ENCODE results near the gene NRG3. TPM values are rescaled to one million over a fixed set of nuclear protein-coding genes. Genes with fewer than 3 reads are reported as not detected.

The NRG3 gene
- total and polyA plus RNA-seq, 12 donors: 0.46 to 3.8 (median 1.3) TPM

DNA sequence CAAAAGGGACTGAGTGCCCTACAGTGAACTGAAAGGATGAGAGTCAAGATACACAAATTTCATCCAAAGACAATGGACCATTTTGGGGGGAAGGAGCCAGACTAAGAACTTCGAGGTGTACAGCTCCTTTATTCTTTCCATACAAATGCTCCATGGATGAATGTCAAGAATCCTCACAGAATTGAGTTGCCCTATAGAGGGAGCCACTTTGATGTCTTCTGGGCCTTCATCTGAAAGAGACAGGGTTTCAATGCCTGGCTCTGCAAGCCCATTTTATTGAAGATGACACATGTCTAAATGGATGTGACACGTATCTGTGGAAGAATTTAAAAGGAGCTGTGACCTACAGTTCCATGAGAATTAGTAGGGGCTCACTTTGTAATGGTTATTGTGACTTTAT lies 32.0 kb upstream of the NRG3 start:
- Histone ChIP-seq H3K27ac (no peak overlapping the region), H3K4me3 (no peak overlapping the region), H3K9me3 (replicated peaks in 1 of 3) (no peaks in the 10 kb centered on the region), H3K27me3 (no peaks in the 10 kb centered on the region), H3K36me3 (replicated peaks in 1 of 2) (no peaks in the 10 kb centered on the region), H3K4me1 (replicated peaks in 1 of 2) (no peaks in the 10 kb centered on the region)
- DNase-seq: no peak
- TF ChIP-seq, protein P1, sequence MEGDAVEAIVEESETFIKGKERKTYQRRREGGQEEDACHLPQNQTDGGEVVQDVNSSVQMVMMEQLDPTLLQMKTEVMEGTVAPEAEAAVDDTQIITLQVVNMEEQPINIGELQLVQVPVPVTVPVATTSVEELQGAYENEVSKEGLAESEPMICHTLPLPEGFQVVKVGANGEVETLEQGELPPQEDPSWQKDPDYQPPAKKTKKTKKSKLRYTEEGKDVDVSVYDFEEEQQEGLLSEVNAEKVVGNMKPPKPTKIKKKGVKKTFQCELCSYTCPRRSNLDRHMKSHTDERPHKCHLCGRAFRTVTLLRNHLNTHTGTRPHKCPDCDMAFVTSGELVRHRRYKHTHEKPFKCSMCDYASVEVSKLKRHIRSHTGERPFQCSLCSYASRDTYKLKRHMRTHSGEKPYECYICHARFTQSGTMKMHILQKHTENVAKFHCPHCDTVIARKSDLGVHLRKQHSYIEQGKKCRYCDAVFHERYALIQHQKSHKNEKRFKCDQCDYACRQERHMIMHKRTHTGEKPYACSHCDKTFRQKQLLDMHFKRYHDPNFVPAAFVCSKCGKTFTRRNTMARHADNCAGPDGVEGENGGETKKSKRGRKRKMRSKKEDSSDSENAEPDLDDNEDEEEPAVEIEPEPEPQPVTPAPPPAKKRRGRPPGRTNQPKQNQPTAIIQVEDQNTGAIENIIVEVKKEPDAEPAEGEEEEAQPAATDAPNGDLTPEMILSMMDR (IDR thresholded peaks at IDR 0.05): no peak
- no peak for TF ChIP-seq POLR2A (IDR thresholded peaks at IDR 0.05)
- intact Hi-C loops (cut with DNase I): no loop called here
- 65 to 84% (median 75%) methylated on average over 2 of the region's 2 CpGs for WGBS, 4 donors

- H3K27ac ChIP-seq: no peak overlapping the region
- no peaks in the 10 kb centered on the region for H3K27me3 ChIP-seq
- H3K4me3 ChIP-seq: no peak overlapping the region
- DNase-seq: no peak
- H3K9me3 ChIP-seq (replicated peaks in 1 of 3): no peaks in the 10 kb centered on the region
- TF ChIP-seq, protein P1 (IDR thresholded peaks at IDR 0.05): no peak
- no peak for TF ChIP-seq POLR2A (IDR thresholded peaks at IDR 0.05)
- H3K36me3 ChIP-seq (replicated peaks in 1 of 2): no peaks in the 10 kb centered on the region
- no peaks in the 10 kb centered on the region for H3K4me1 ChIP-seq (replicated peaks in 1 of 2)
- 76 to 88% (median 87%) methylated on average over 2 of the region's 2 CpGs for WGBS, 4 donors
- intact Hi-C loops (cut with DNase I): no loop called here
Observed at GRCh38 chr10:81847675-81848074, 27.3 kb upstream of the NRG3 start.

DNA sequence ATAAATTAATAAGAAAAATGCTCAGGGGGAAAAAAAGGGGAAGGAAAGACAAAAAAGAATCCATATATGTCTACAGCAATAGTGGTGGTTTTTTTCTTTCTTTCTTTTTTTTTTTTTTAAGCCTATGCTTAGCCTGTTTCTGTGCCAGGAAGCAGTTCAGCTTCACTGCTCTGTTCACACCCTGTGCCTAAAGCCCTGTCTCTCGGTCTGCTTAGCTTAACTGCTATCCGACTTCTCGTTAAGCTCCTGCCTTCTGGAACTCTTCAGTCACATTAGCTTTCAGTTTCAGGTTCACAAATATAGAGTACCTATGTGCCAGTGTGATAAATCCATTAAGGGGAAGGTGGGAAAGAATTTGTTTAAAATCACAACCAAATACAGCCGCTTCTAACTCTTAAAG lies 26.5 kb upstream of the NRG3 start:
- 44 to 50% (median 47%) methylated on average over 4 of the region's 4 CpGs for WGBS, 4 donors
- H3K36me3 ChIP-seq (replicated peaks in 1 of 2): no peaks in the 10 kb centered on the region
- no peaks in the 10 kb centered on the region for H3K27me3 ChIP-seq
- H3K4me3 ChIP-seq: no peak overlapping the region
- intact Hi-C loops (cut with DNase I): no loop called here
- no peaks in the 10 kb centered on the region for H3K4me1 ChIP-seq (replicated peaks in 1 of 2)
- no peak overlapping the region for H3K27ac ChIP-seq
- TF ChIP-seq, protein P1 (IDR thresholded peaks at IDR 0.05): no peak
- TF ChIP-seq POLR2A (IDR thresholded peaks at IDR 0.05): no peak
- no peaks in the 10 kb centered on the region for H3K9me3 ChIP-seq (replicated peaks in 1 of 3)
- DNase-seq: no peak

- no peak for DNase-seq
- H3K4me1 ChIP-seq (replicated peaks in 1 of 2): no peaks in the 10 kb centered on the region
- TF ChIP-seq, protein P1 (IDR thresholded peaks at IDR 0.05): no peak
- TF ChIP-seq POLR2A (IDR thresholded peaks at IDR 0.05): no peak
- intact Hi-C loops (cut with DNase I): no loop called here
- H3K27ac ChIP-seq: no peak overlapping the region
- H3K27me3 ChIP-seq: no peaks in the 10 kb centered on the region
- no peaks in the 10 kb centered on the region for H3K36me3 ChIP-seq (replicated peaks in 1 of 2)
- WGBS, 4 donors: 71 to 83% (median 76%) methylated on average over 5 of the region's 5 CpGs
- no peak overlapping the region for H3K4me3 ChIP-seq
- no peaks in the 10 kb centered on the region for H3K9me3 ChIP-seq (replicated peaks in 1 of 3)
Observed at GRCh38 chr10:81848931-81849330, 26.1 kb upstream of the NRG3 start.
